Measurements from ENCODE around the gene ARPC5.

DNA sequence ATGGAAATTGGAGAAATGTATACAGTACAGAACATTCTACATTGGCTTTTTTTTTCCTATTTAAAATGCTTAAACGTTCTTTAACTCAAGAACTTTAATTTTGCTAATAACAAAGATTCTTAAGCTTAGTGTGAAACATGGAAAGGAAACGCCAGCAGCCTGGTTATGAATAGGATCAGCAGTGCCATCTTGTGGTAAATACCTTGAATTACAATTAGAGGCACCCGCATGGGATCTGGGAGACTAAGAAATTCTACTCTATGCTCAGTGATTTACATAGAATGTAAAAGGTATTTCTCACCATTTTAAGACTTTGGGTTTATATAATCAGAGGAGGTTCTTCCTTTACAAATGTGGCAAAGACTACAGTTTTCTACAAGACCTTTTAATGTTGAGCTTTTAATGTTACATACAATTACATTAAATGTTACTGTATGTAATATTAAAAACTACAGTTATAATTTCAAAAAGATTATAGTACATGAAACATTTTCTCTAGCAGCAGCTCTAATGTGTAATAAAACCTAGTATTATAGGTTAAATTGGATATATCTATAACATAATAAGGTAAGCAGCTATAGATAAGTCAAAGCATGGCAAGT, 49.6 kb upstream of the ARPC5 start:
- TF ChIP-seq POLR2A (IDR thresholded peaks at IDR 0.05) = no peak
- TF ChIP-seq, protein P1, sequence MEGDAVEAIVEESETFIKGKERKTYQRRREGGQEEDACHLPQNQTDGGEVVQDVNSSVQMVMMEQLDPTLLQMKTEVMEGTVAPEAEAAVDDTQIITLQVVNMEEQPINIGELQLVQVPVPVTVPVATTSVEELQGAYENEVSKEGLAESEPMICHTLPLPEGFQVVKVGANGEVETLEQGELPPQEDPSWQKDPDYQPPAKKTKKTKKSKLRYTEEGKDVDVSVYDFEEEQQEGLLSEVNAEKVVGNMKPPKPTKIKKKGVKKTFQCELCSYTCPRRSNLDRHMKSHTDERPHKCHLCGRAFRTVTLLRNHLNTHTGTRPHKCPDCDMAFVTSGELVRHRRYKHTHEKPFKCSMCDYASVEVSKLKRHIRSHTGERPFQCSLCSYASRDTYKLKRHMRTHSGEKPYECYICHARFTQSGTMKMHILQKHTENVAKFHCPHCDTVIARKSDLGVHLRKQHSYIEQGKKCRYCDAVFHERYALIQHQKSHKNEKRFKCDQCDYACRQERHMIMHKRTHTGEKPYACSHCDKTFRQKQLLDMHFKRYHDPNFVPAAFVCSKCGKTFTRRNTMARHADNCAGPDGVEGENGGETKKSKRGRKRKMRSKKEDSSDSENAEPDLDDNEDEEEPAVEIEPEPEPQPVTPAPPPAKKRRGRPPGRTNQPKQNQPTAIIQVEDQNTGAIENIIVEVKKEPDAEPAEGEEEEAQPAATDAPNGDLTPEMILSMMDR (IDR thresholded peaks at IDR 0.05) = peak; percentile 50 to 68 (median 52)

Data from tibial nerve (tissue), 3 donors.